Muscle layer of duodenum (tissue), 2 donors: ENCODE results near the gene CCSER2.
"Not testable (repeated sequence)": the region's sequence is repeated elsewhere in the genome, so short reads cannot be mapped to it uniquely, and the experiment has no call there.

Experiments used
- H3K27ac ChIP-seq: one replicate; pipeline ENCODE4 v1.7.0; 2013; ENCODE audit warnings: mild to moderate bottlenecking, low read length
- H3K27me3 ChIP-seq: one replicate; pipeline ENCODE4 v1.7.0; 2013; ENCODE audit warnings: low read depth, mild to moderate bottlenecking, control low read depth, low read length
- H3K36me3 ChIP-seq, 2 donors: one replicate each; pipeline ENCODE4 v1.7.0; 2013; ENCODE audit warnings: low read length in 2 of 2, control low read depth in 1 of 2, mild to moderate bottlenecking in 1 of 2; ENCODE audit not compliant: insufficient read depth in 2 of 2, control insufficient read depth in 1 of 2
- H3K4me1 ChIP-seq, 2 donors: one replicate each; pipeline ENCODE4 v1.7.0; 2013; ENCODE audit warnings: low read length in 2 of 2, mild to moderate bottlenecking in 2 of 2, control low read depth in 1 of 2, moderate library complexity in 1 of 2; ENCODE audit not compliant: insufficient read depth in 2 of 2, control insufficient read depth in 1 of 2
- H3K4me3 ChIP-seq, 2 donors: one replicate each; pipeline ENCODE4 v1.7.0; 2013; ENCODE audit warnings: low read length in 2 of 2, low read depth in 1 of 2, mild to moderate bottlenecking in 1 of 2
- H3K9me3 ChIP-seq, 2 donors: one replicate each; pipeline ENCODE4 v1.7.0; 2013; ENCODE audit warnings: low read length in 2 of 2, control low read depth in 1 of 2, mild to moderate bottlenecking in 1 of 2; ENCODE audit not compliant: control insufficient read depth in 1 of 2
- donor health status: healthy.

Gene CCSER2

DNA sequence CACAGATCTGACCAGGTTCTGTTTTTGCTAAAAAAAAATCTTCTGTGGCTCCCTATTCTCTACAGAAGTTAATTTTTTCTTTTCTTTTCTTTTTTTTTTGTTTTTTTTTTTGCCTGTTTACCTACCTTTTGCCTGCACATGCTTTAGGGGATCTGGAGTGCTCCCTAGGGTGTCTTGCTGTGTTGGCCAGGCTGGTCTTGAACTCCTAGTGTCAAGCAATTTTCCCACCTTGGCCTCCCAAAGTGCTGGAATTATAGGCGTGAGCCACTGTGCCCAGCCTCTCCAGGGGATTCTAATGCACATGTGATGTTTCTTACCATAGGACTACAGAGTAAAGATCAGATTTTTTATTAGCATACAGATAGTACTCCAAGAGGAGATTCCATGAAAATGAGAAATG is 10.6 kb downstream of the CCSER2 start:
- Histone ChIP-seq H3K4me3 (no peak overlapping the region), H3K9me3 (no peaks in the 10 kb centered on the region), H3K36me3 (no peaks in the 10 kb centered on the region), H3K4me1 (peaks cover 3 to 33% of the 10 kb centered on the region in 2 donors), H3K27ac (no peak overlapping the region), H3K27me3 (no peaks in the 10 kb centered on the region)

DNA sequence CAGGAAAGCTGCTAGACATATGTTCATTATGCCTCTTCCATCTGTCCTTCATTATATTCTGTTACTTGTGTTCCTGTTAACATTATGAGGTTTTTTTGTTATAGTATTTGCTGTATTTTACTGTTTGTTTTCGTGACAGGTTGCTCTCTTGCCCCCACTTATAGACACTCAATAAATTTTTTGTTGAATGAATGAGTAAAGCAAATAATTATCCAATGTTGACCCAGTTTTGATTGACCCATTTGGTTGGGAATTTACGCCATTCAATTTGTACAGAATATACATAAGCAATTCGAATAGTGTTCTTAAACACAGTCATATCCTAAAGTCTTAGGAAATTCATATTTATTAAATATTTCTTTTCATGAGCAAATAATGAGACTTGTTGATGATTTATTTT is 11.8 kb downstream of the CCSER2 start:
- Histone ChIP-seq H3K36me3 (no peaks in the 10 kb centered on the region), H3K4me1 (peaks cover 3 to 23% of the 10 kb centered on the region in 2 donors), H3K27ac (no peak overlapping the region), H3K27me3 (no peaks in the 10 kb centered on the region), H3K4me3 (no peak overlapping the region), H3K9me3 (no peaks in the 10 kb centered on the region)

DNA sequence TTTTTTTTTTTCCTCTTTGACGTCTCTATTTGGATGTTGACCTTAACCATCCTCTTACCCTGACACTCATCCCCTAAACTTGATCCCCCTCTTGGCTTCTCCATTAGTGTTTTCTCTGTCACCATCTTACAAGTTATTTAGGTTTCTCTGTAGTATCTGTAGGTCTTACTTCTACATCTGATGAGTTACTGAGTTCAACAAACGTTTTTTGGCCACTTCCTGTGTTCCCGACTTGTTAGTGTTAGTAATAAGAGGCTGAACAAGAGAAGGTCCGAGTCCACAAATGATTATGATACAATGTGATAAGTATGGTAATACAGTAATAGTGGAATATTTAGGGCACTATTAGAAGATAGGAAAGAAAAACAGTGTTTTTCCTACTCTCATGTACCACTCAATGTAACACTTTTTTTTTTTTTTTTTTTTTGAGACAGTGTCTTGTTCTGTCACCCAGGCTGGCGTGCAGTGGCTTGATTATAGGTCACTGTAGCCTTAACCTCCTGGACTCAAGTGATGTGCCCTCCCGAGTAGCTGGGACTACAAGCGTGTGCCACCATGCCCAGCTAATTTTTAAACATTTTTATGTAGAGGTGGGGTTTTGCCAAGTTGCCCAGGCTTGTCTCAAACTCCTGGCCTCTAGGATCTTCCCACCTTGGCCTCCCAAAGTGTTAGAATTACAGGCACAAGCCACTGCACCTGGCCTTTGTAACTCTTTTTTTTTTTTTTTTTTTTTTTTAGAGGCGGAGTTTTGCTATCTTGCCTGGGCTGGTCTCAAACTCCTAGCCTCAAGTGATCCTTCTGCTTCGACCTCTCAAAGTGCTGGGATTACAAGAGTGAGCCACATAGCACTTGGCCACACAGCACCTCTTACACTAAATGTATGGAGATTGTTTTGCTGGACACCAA is 12.5 kb downstream of the CCSER2 start:
- Histone ChIP-seq H3K4me1 (peaks cover 3 to 17% of the 10 kb centered on the region in 2 donors), H3K4me3 (no peak overlapping the region)

DNA sequence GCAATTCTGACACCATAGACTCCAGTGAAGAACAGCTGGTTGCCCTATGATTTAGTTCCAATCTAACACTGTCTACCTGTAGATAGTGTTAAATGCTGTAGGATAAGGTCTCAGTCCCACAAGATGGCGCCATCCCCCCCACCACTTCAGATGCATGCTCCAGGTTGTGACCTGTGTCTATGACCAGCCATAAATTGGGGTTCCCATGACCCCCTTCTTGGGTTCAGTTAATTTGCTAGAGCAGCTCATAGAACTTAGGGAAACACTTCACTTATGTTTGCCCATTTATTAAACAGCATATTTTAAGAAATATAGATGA is 13.1 kb downstream of the CCSER2 start:
- H3K4me3 ChIP-seq = no peak overlapping the region
- H3K27me3 ChIP-seq = no peaks in the 10 kb centered on the region
- H3K36me3 ChIP-seq = no peaks in the 10 kb centered on the region
- H3K4me1 ChIP-seq = peaks cover 3 to 13% of the 10 kb centered on the region in 2 donors
- H3K27ac ChIP-seq = no peak overlapping the region
- no peaks in the 10 kb centered on the region for H3K9me3 ChIP-seq

More for the DNA sequence above, 12.5 kb downstream of the CCSER2 start:
- no peak overlapping the region for H3K27ac ChIP-seq
- no peaks in the 10 kb centered on the region for H3K27me3 ChIP-seq
- H3K9me3 ChIP-seq = no peaks in the 10 kb centered on the region
- no peaks in the 10 kb centered on the region for H3K36me3 ChIP-seq

DNA sequence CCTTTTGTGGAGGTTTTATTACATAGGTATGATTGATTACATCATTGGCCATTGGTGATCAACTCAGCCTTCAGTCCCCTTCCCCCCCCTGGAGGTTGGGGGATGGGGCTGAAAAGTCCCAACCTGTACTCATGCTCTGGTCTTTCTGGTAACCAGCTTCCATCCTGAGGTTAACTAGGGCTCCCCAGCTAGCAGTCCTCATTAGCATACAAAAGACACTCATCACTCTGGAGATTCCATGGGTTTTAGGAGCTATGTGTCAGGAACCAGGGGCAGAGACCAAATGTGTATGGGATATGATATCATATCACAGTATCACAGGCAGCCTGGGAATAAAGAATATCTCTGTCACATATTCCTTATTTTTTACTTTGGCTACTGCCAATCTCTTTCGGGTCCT is 13.6 kb downstream of the CCSER2 start:
- no peaks in the 10 kb centered on the region for H3K9me3 ChIP-seq
- H3K27me3 ChIP-seq = no peaks in the 10 kb centered on the region
- H3K36me3 ChIP-seq = no peaks in the 10 kb centered on the region
- peaks cover 3 to 8% of the 10 kb centered on the region in 2 donors for H3K4me1 ChIP-seq
- no peak overlapping the region for H3K27ac ChIP-seq
- no peak overlapping the region for H3K4me3 ChIP-seq

DNA sequence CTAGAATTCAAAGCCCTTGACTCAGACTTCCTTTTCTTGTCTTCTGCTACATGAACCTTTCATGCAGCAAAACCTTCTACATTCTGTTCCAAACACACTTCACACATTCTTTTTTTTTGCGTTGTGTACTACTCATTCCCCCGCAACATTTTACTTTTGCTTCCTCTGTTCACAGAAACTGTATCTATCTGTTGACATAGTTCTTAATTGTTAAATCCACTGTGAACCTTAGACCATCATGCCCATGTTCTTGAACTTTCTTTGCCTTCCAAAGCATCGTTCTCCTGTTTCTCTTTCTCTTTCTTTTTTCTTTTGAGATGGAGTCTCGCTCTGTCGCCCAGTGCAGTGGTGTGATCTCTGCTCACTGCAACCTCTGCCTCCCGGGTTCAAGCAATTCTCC is 14.2 kb downstream of the CCSER2 start:
- Histone ChIP-seq H3K27me3 (no peaks in the 10 kb centered on the region), H3K36me3 (no peaks in the 10 kb centered on the region), H3K9me3 (no peaks in the 10 kb centered on the region), H3K27ac (no peak overlapping the region), H3K4me3 (no peak overlapping the region), H3K4me1 (peaks cover 3 to 8% of the 10 kb centered on the region in 2 donors)

DNA sequence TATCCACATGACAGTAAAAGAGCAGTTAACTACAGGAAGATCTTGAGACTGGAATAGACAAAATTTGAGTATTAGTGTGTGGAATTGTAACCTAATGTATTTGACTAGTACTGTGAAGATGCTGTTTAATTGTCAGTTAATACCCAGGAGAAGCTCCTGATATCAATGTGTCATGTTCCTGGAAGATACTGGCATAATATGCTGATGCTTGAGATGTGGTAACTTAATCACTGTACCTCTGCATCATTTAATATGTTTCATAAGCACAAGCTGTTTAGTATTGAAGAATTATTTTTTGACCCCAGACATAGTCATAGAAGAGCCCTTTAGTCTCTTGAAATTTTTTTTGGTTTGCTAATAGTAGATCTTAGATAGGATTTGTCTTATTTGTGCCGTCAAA is 15.4 kb downstream of the CCSER2 start:
- peaks cover 3 to 5% of the 10 kb centered on the region in 2 donors for H3K4me1 ChIP-seq
- no peak overlapping the region for H3K27ac ChIP-seq
- H3K27me3 ChIP-seq = no peaks in the 10 kb centered on the region

DNA sequence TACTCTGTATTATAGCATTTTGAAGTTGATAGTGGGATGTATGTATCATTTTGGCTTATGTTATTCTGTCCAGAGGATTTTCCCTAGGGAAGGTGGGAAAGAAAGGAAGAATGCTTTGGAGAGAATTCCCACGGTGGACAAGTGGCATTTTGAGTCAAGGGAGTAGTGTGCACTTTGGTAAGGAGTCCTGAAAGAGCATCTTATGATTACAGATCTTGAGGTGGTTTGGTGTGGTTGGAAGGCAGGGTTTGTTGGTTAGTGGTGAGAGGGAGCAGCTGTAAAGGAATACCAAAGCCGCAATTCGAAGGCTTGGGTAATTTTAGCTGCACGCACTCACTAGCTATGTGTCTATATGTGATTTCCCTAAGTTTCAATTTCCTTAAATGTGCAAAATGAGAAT is 16.1 kb downstream of the CCSER2 start:
- no peak overlapping the region for H3K4me3 ChIP-seq
- no peak overlapping the region for H3K27ac ChIP-seq
- no peaks in the 10 kb centered on the region for H3K27me3 ChIP-seq
- no peaks in the 10 kb centered on the region for H3K36me3 ChIP-seq
- no peaks in the 10 kb centered on the region for H3K9me3 ChIP-seq
- H3K4me1 ChIP-seq = peaks cover 3 to 11% of the 10 kb centered on the region in 2 donors

More for the DNA sequence above, 15.4 kb downstream of the CCSER2 start:
- H3K9me3 ChIP-seq = no peaks in the 10 kb centered on the region
- H3K36me3 ChIP-seq = no peaks in the 10 kb centered on the region
- no peak overlapping the region for H3K4me3 ChIP-seq

DNA sequence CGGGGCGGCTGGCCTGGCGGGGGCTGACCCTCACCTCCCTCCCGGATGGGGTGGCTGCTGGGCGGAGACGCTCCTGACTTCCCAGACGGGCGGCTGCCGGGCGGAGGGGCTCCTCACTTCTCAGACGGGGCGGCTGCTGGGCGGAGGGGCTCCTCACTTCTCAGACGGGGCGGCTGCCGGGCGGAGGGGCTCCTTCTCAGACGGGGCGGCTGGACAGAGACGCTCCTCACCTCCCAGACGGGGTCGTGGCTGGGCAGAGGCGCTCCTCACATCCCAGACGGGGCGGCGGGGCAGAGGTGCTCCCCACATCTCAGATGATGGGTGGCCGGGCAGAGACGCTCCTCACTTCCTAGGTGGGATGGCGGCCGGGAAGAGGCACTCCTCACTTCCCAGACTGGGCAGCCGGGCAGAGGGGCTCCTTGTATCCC is 19.2 kb downstream of the CCSER2 start:
- not testable (repeated sequence) for H3K27me3 ChIP-seq, H3K4me1 ChIP-seq, H3K27ac ChIP-seq, H3K4me3 ChIP-seq, H3K36me3 ChIP-seq, H3K9me3 ChIP-seq

DNA sequence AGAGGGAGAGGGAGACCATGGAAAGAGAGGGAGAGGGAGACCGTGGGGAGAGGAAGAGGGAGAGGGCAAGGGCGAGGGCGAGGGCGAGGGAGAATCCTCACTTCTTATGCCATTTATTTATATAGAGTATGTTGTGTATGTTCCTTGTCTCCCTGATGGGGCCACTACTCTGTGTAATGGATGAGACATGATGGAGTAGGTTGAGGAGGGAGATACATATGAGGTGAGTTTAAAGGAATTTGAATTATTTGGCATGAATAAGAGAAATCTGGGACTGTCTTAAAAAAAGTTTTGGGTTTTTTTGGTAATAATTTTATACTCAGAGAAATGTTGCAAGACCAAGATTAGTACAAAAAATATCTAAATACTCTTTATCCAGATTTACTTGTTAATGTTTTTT is 20.1 kb downstream of the CCSER2 start:
- Histone ChIP-seq H3K27ac (no peak overlapping the region), H3K36me3 (no peaks in the 10 kb centered on the region), H3K27me3 (no peaks in the 10 kb centered on the region), H3K4me1 (peaks cover 0 to 6% of the 10 kb centered on the region in 2 donors), H3K4me3 (no peak overlapping the region), H3K9me3 (no peaks in the 10 kb centered on the region)

DNA sequence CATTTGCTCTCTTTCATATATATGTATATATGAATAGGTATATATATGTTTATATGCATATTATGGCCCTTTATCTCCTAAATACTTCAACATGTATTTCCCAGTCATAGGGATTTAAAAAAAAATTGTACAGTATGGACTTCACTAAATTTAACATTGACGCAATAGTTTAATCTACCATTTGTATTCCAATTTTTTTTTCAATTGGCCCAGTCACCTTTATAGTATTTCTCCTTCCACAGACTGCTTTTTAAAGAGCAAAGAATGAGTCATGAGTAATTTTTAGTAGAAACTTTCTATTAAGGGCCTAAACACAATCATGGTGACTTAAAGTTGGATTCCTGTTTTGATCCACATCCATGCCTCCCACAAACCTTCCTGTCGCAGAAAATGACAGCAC is 20.5 kb downstream of the CCSER2 start:
- no peaks in the 10 kb centered on the region for H3K36me3 ChIP-seq
- no peaks in the 10 kb centered on the region for H3K27me3 ChIP-seq
- no peak overlapping the region for H3K27ac ChIP-seq
- peaks cover 0 to 6% of the 10 kb centered on the region in 2 donors for H3K4me1 ChIP-seq
- H3K9me3 ChIP-seq = no peaks in the 10 kb centered on the region
- no peak overlapping the region for H3K4me3 ChIP-seq
